ENCODE data around the gene MAP3K12. TPM values are rescaled to one million over a fixed set of nuclear protein-coding genes. Genes with fewer than 3 reads are reported as not detected.

The MAP3K12 gene
- total and polyA plus RNA-seq, 2 of the 13 experiments (the other 11 are each of a cell fraction or from before 2014, with no cell fraction given), result 0.20 to 1.1 TPM

- TF ChIP-seq DMAP1 (CRISPR knock-in tag; IDR thresholded peaks at IDR 0.05), result peak; percentile 78; the same call in 1 of the 2 replicates
- TF ChIP-seq MAFK (conservative IDR thresholded peaks at IDR 0.05 in 1 of 2, IDR thresholded peaks at IDR 0.05 in 1 of 2; ENCODE audit: low read length in 2 of 2), result no peak
- no peak for TF ChIP-seq ZNF138 (CRISPR knock-in tag; IDR thresholded peaks at IDR 0.05; ENCODE audit: low read depth)
- TF ChIP-seq ZNF790 (CRISPR knock-in tag; IDR thresholded peaks at IDR 0.05; ENCODE audit: borderline replicate concordance), result 0 out of 2 replicates have a peak, but pooled peaks have one; percentile 42
- peak; percentile 62; the same call in 1 of the 2 replicates for TF ChIP-seq E2F2 (CRISPR knock-in tag; IDR thresholded peaks at IDR 0.05; ENCODE audit: borderline replicate concordance)
- TF ChIP-seq HBP1 (CRISPR knock-in tag; IDR thresholded peaks at IDR 0.05; ENCODE audit: low read depth), result peak; percentile 87; the same call in 1 of the 2 replicates
- TF ChIP-seq HNF4A (CRISPR knock-in tag; IDR thresholded peaks at IDR 0.05), result 0 out of 2 replicates have a peak, but pooled peaks have one; percentile 15
- TF ChIP-seq RARA (CRISPR knock-in tag; IDR thresholded peaks at IDR 0.05), result 0 out of 2 replicates have a peak, but pooled peaks have one; percentile 14
- TF ChIP-seq JDP2 (CRISPR knock-in tag; IDR thresholded peaks at IDR 0.05; ENCODE audit: borderline replicate concordance), result no peak; the same call in 1 of the 2 replicates
- TF ChIP-seq SAP130 (CRISPR knock-in tag; IDR thresholded peaks at IDR 0.05; ENCODE audit: low read depth), result peak; percentile 29; the same call in 1 of the 2 replicates
- peak; percentile 31 for TF ChIP-seq CCAR2 (optimal IDR thresholded peaks at IDR 0.05; ENCODE audit: low read depth, low read length)
- TF ChIP-seq EHMT2 (IDR thresholded peaks at IDR 0.05; ENCODE audit: borderline replicate concordance, low read depth, low read length), result no peak
- no peak for TF ChIP-seq POGK (CRISPR knock-in tag; conservative IDR thresholded peaks at IDR 0.05)
- peak; percentile 47; the same call in 1 of the 2 replicates for TF ChIP-seq ZNF7 (CRISPR knock-in tag; IDR thresholded peaks at IDR 0.05)
- TF ChIP-seq NFYB (CRISPR knock-in tag; IDR thresholded peaks at IDR 0.05), result no peak
- peak in 1 of 2 experiments; percentile 70; a peak in 3 of 4 replicates for TF ChIP-seq POLR2A (IDR thresholded peaks at IDR 0.05; ENCODE audit: insufficient read depth in 1 of 2, low read depth in 2 of 2, low read length in 2 of 2)
- TF ChIP-seq ZNF44 (CRISPR knock-in tag; IDR thresholded peaks at IDR 0.05), result no peak
- no peak for TF ChIP-seq DBP (CRISPR knock-in tag; IDR thresholded peaks at IDR 0.05; ENCODE audit: not compliant biosample characterization)
These were observed 46.8 kb downstream of the MAP3K12 start (continued) for GRCh38 chr12:53452159-53453077.

All from HepG2 (cell line).